GM08714 (cell line): Measurements from ENCODE around the gene ZNF98.

Experiments
- H3K4me3 ChIP-seq: fragments of 200-500 bp; sonication (Bioruptor generic); 2 replicates; pipeline ENCODE4 v1.5.1; 2014; ENCODE audit warnings: mild to moderate bottlenecking, low read length, inconsistent platforms
- ZNF274 ChIP-seq: IDR thresholded peaks from 2 replicates; pipeline ENCODE4 v1.6.1; 2012; ENCODE audit warnings: mild to moderate bottlenecking, low read depth, low read length

The ZNF98 gene

GRCh38 chr19:22422211-22422610, at the start of gene ZNF98:
Gene ZNF98, minus strand, starts transcription at chr19:22422346. Its CDS starts 122 bp downstream, at chr19:22422224.
- no peak within 1 kb of the TSS for H3K4me3 ChIP-seq
- TF ChIP-seq ZNF274: no peak

- TF ChIP-seq ZNF274: no peak
- no peak overlapping the region for H3K4me3 ChIP-seq
Observed at GRCh38 chr19:22446605-22447004, 24.5 kb upstream of the ZNF98 start.

GRCh38 chr19:22438011-22438410, 15.9 kb upstream of the ZNF98 start:
- TF ChIP-seq ZNF274: no peak
- no peak overlapping the region for H3K4me3 ChIP-seq

- H3K4me3 ChIP-seq: no peak overlapping the region
- TF ChIP-seq ZNF274: no peak
Observed at GRCh38 chr19:22427960-22428913, 6.1 kb upstream of the ZNF98 start.

- no peak for TF ChIP-seq ZNF274
- H3K4me3 ChIP-seq: no peak overlapping the region
Observed at GRCh38 chr19:22427547-22427946, 5.4 kb upstream of the ZNF98 start.

- TF ChIP-seq ZNF274: no peak
- no peak overlapping the region for H3K4me3 ChIP-seq
Observed at GRCh38 chr19:22426901-22427300, 4.8 kb upstream of the ZNF98 start.

GRCh38 chr19:22421797-22422196, 349 bp downstream of the ZNF98 start:
- TF ChIP-seq ZNF274: no peak
- H3K4me3 ChIP-seq: no peak overlapping the region

GRCh38 chr19:22354665-22355064, 67.5 kb downstream of the ZNF98 start:
- H3K4me3 ChIP-seq: no peak overlapping the region
- TF ChIP-seq ZNF274: no peak
